ENCODE results near the gene MED29.
A peak's percentile ranks its signal among the peaks of the same experiment; 100 is the strongest.

MED29 gene

GRCh38 chr19:39411832-39412099, 20.6 kb downstream of the MED29 start:
- Histone ChIP-seq H3K27ac (ENCODE audit: low read depth, low read length) (peak overlapping the region; percentile 100), H3K4me3 (ENCODE audit: low read length) (peak overlapping the region; percentile 83), H3K4me1 (ENCODE audit: control insufficient read depth, insufficient read depth, low read length) (peaks cover 37% of the 10 kb centered on the region), H3K27me3 (ENCODE audit: control insufficient read depth, insufficient read depth, low read length) (no peaks in the 10 kb centered on the region), H3K9ac (ENCODE audit: low read length) (no peak overlapping the region), H3K36me3 (ENCODE audit: control insufficient read depth, insufficient read depth, low read length) (peaks cover 21% of the 10 kb centered on the region)

DNA sequence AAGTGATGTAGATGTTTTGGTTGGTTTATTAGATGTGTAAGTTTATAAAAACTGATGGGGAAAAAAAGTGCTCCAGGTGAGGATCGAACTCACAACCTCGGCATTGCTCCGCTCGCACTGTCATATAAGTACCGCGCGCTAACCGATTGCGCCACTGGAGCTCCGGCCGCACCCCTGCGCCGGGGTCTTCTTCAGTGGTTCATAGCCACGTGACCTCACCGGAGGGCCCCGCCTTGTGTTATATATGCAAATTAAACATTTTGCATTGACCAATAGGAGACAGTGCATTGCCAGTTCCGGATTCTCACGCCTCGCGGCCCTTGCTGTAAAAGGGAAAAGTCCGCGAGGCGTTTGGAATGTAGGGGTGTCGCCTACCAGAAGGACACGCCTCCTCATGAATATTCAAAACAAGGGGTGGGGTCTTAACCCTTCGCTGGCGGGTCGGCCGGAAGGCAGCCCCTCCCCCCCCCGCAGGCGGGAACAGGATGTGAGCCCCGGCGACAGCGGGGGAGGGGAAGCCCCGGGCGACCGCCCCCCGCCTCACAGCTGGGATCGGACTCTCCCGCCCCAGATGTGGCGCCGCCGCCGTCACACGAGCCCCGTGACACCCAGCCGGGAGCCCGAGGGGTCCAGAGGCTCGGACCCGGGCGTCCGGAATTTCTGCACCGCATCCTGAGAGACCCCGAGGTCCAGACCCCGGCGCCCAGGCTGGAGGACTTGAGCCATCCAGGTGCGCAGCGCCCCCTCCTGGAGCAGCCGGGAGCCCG, 21.1 kb downstream of the MED29 start, which contains the start of gene PLEKHG2:
Gene PLEKHG2 (plus strand): TSS at position 570 of the 767 bp plus-strand sequence. CDS start 1,418 bp downstream, outside the sequence.
- peaks cover 16% of the 10 kb centered on the region for H3K36me3 ChIP-seq (ENCODE audit: control insufficient read depth, insufficient read depth, low read length)
- peaks cover 37% of the 10 kb centered on the region for H3K4me1 ChIP-seq (ENCODE audit: control insufficient read depth, insufficient read depth, low read length)
- peak within 1 kb of the TSS; percentile 100 for H3K27ac ChIP-seq (ENCODE audit: low read depth, low read length)
- H3K4me3 ChIP-seq (ENCODE audit: low read length) = peak within 1 kb of the TSS; percentile 83
- H3K9ac ChIP-seq (ENCODE audit: low read length) = peak within 1 kb of the TSS; percentile 88
- H3K27me3 ChIP-seq (ENCODE audit: control insufficient read depth, insufficient read depth, low read length) = no peaks in the 10 kb centered on the region

DNA sequence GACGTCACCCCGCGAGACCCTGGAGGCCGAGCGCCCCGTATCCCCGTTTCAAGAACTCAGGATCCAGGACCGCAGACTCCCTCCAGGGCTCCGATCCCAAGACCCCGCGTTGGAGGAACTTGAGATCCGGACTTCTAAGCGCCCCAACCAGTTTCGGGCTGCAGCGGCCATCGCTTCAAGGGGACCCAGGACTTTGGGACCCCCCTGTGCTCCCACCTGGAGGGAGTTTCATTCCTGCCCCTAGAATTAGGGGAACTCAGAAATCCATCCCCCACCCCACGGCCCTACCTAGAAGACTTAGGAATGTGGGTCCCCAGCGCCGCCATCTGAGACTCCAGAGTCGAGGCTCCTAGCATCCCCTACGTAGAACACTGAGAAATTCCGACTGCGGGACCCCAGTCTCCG, 21.7 kb downstream of the MED29 start:
- Histone ChIP-seq H3K36me3 (ENCODE audit: control insufficient read depth, insufficient read depth, low read length) (peaks cover 12% of the 10 kb centered on the region), H3K27ac (ENCODE audit: low read depth, low read length) (peak overlapping the region; percentile 100), H3K27me3 (ENCODE audit: control insufficient read depth, insufficient read depth, low read length) (no peaks in the 10 kb centered on the region), H3K4me1 (ENCODE audit: control insufficient read depth, insufficient read depth, low read length) (peaks cover 37% of the 10 kb centered on the region), H3K9ac (ENCODE audit: low read length) (peak overlapping the region; percentile 88), H3K4me3 (ENCODE audit: low read length) (peak overlapping the region; percentile 79)

GRCh38 chr19:39413272-39413910, 22.2 kb downstream of the MED29 start:
- peaks cover 37% of the 10 kb centered on the region for H3K4me1 ChIP-seq (ENCODE audit: control insufficient read depth, insufficient read depth, low read length)
- H3K36me3 ChIP-seq (ENCODE audit: control insufficient read depth, insufficient read depth, low read length) = peaks cover 6% of the 10 kb centered on the region
- H3K27me3 ChIP-seq (ENCODE audit: control insufficient read depth, insufficient read depth, low read length) = no peaks in the 10 kb centered on the region
- H3K9ac ChIP-seq (ENCODE audit: low read length) = peak overlapping the region; percentile 88
- peak overlapping the region; percentile 79 for H3K4me3 ChIP-seq (ENCODE audit: low read length)
- H3K27ac ChIP-seq (ENCODE audit: low read depth, low read length) = peak overlapping the region; percentile 100

GRCh38 chr19:39413911-39414608, 22.9 kb downstream of the MED29 start:
- Histone ChIP-seq H3K27ac (ENCODE audit: low read depth, low read length) (peak overlapping the region; percentile 100), H3K4me1 (ENCODE audit: control insufficient read depth, insufficient read depth, low read length) (peaks cover 37% of the 10 kb centered on the region), H3K4me3 (ENCODE audit: low read length) (peak overlapping the region; percentile 68), H3K27me3 (ENCODE audit: control insufficient read depth, insufficient read depth, low read length) (no peaks in the 10 kb centered on the region), H3K36me3 (ENCODE audit: control insufficient read depth, insufficient read depth, low read length) (peaks cover 7% of the 10 kb centered on the region), H3K9ac (ENCODE audit: low read length) (peak overlapping the region; percentile 45)

DNA sequence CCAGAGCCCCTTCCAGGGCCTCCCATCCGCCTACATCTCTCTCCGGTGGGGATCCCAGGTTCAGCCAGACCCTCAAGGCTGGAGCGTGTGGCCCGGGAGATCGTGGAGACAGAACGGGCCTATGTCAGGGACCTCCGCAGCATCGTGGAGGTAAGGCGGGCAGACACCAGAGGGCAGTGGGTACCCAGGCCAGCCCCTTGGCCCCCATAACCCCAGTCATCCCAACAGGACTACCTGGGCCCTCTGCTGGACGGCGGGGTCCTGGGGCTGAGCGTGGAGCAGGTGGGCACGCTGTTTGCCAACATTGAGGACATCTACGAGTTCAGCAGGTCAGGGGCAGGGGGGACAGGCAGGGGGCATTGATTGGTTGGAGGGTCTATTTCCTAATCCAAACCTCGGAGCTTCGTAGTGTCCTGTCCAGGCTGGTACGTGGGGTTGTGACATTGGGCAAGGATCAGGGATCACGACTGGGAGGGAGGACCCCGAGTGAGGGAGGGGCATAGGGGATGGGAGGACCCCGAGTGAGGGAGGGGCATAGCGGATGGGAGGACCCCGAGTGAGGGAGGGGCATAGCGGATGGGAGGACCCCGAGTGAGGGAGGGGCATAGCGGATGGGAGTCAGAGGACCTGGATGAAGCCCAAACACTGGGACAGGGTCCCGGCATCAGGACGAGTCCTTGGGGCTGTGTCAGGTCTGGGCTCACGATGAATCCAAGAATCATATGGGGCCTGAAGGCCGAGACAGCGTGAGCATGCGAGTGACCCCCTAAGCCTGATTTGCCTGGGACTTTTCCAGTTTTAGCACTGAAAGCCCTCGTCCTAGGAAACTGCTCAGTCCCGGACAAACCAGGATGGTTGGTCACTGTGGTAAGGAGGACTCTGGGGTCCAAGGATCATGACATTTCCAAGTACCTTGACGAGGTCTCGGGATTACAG, 24.2 kb downstream of the MED29 start:
- peaks cover 10% of the 10 kb centered on the region for H3K36me3 ChIP-seq (ENCODE audit: control insufficient read depth, insufficient read depth, low read length)
- peaks cover 36% of the 10 kb centered on the region for H3K4me1 ChIP-seq (ENCODE audit: control insufficient read depth, insufficient read depth, low read length)
- no peaks in the 10 kb centered on the region for H3K27me3 ChIP-seq (ENCODE audit: control insufficient read depth, insufficient read depth, low read length)
- peak overlapping the region; percentile 14 for H3K27ac ChIP-seq (ENCODE audit: low read depth, low read length)
- H3K4me3 ChIP-seq (ENCODE audit: low read length) = peak overlapping the region; percentile 68
- H3K9ac ChIP-seq (ENCODE audit: low read length) = no peak overlapping the region

GRCh38 chr19:39416152-39417120, 25.3 kb downstream of the MED29 start:
- Histone ChIP-seq H3K9ac (ENCODE audit: low read length) (no peak overlapping the region), H3K4me3 (ENCODE audit: low read length) (no peak overlapping the region)

GRCh38 chr19:39417463-39418181, 26.4 kb downstream of the MED29 start:
- Histone ChIP-seq H3K27me3 (ENCODE audit: control insufficient read depth, insufficient read depth, low read length) (no peaks in the 10 kb centered on the region), H3K4me3 (ENCODE audit: low read length) (no peak overlapping the region), H3K4me1 (ENCODE audit: control insufficient read depth, insufficient read depth, low read length) (peaks cover 22% of the 10 kb centered on the region), H3K36me3 (ENCODE audit: control insufficient read depth, insufficient read depth, low read length) (peaks cover 18% of the 10 kb centered on the region), H3K9ac (ENCODE audit: low read length) (no peak overlapping the region), H3K27ac (ENCODE audit: low read depth, low read length) (no peak overlapping the region)

More at GRCh38 chr19:39416152-39417120, 25.3 kb downstream of the MED29 start:
- Histone ChIP-seq H3K36me3 (ENCODE audit: control insufficient read depth, insufficient read depth, low read length) (peaks cover 14% of the 10 kb centered on the region), H3K27me3 (ENCODE audit: control insufficient read depth, insufficient read depth, low read length) (no peaks in the 10 kb centered on the region), H3K4me1 (ENCODE audit: control insufficient read depth, insufficient read depth, low read length) (peaks cover 25% of the 10 kb centered on the region), H3K27ac (ENCODE audit: low read depth, low read length) (peak overlapping the region; percentile 14)

- no peak overlapping the region for H3K9ac ChIP-seq (ENCODE audit: low read length)
- no peaks in the 10 kb centered on the region for H3K27me3 ChIP-seq (ENCODE audit: control insufficient read depth, insufficient read depth, low read length)
- H3K4me3 ChIP-seq (ENCODE audit: low read length) = no peak overlapping the region
- no peak overlapping the region for H3K27ac ChIP-seq (ENCODE audit: low read depth, low read length)
- H3K4me1 ChIP-seq (ENCODE audit: control insufficient read depth, insufficient read depth, low read length) = peaks cover 20% of the 10 kb centered on the region
- peaks cover 18% of the 10 kb centered on the region for H3K36me3 ChIP-seq (ENCODE audit: control insufficient read depth, insufficient read depth, low read length)
Observed at GRCh38 chr19:39419003-39419402, 27.8 kb downstream of the MED29 start.

DNA sequence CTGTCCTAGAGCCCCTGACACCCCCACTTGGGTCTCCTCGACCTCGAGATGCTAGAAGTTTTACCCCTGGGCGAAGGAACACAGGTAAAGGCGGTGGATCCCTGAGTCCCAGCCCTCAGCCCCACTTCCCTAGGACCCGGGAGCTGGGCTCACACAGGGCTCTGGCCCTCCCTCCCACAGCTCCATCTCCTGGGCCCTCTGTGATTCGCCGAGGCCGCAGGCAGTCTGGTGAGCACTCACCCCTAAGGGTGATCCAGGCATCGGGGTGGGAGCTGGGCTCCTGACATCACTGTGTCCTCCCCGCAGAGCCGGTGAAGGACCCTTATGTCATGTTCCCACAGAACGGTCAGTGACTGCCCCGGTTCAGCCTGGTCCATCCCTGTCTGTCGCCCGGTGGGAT, 29.6 kb downstream of the MED29 start:
- Histone ChIP-seq H3K27me3 (ENCODE audit: control insufficient read depth, insufficient read depth, low read length) (no peaks in the 10 kb centered on the region), H3K4me3 (ENCODE audit: low read length) (no peak overlapping the region), H3K4me1 (ENCODE audit: control insufficient read depth, insufficient read depth, low read length) (peaks cover 3% of the 10 kb centered on the region), H3K9ac (ENCODE audit: low read length) (no peak overlapping the region), H3K27ac (ENCODE audit: low read depth, low read length) (no peak overlapping the region), H3K36me3 (ENCODE audit: control insufficient read depth, insufficient read depth, low read length) (peaks cover 21% of the 10 kb centered on the region)
